UCSD-AML1 (cell line): Measurements from ENCODE around the gene CLASRP.

ENCODE experiments used
- DNase-seq: peaks from one replicate; lab custom pipeline; 2025; ENCODE audit not compliant: unreplicated experiment; lab: John Stamatoyannopoulos, UW

Gene CLASRP

DNA sequence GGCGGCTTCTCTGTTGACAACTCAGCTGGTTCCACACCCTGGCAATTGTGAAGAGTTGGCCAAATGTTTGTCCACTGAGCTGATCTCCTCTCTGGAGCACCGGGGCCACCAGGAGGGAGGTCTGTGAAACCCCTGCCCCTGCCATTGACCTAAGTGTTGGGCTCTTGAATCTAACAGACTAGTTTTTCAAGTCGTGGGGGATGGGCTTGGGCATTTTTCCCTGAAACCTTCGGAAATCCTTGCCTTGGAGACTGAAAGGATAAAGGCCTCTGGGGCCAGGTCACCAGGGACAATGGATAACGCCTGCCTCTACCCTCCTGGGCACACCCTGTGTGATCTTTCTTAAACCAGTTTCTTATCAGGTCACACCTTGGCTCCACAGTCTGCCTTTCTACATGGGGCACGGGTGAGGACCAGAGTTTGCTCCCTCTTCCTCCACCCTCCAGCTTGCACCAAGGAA lies 41.1 kb downstream of the CLASRP start:
- no peak for DNase-seq

GRCh38 chr19:45082170-45082569 lies 43.3 kb downstream of the CLASRP start:
- DNase-seq: no peak

DNA sequence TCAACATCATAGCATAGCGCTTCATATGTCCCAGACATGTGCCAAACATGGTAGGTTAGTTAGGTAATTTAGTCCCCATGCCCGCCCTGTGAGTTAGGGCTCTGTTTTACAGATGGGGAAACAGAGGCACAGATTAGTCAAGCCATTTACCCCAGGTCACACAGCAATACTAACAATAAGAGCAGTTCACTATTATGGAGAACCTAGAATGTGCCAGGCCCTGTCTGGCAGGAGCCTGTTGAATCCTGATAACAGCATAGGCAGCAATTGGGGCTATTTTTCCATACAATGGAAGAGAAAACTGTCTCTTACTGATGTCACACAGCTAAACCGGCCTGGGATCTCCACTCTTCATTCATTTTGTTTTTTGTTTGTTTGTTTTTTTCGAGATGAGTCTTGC lies 47.6 kb downstream of the CLASRP start:
- DNase-seq: no peak

- peak; percentile 82 for DNase-seq
Measured at GRCh38 chr19:45087531-45087930, 48.7 kb downstream of the CLASRP start.

- DNase-seq: no peak
Measured at GRCh38 chr19:45090034-45090433, 51.2 kb downstream of the CLASRP start.

DNA sequence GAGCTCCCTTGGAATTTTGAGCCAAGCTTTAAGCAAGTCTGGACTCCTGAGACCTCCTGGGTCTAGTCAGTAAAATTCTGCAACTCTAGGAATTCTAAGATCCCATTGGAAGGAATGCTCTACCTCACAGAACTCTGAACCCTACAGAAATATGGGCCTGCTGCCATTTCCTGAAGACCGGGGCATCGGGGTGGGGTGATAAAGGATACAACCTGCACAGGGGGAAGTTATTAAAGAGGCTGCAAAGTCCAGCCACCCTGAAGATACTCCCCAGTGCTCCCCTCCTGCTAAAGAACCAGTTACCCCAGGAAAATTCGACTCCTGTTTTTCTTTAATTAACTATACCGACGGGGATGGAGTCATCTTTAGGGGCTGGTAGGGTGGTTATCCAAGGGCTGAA lies 51.8 kb downstream of the CLASRP start:
- DNase-seq: no peak

DNA sequence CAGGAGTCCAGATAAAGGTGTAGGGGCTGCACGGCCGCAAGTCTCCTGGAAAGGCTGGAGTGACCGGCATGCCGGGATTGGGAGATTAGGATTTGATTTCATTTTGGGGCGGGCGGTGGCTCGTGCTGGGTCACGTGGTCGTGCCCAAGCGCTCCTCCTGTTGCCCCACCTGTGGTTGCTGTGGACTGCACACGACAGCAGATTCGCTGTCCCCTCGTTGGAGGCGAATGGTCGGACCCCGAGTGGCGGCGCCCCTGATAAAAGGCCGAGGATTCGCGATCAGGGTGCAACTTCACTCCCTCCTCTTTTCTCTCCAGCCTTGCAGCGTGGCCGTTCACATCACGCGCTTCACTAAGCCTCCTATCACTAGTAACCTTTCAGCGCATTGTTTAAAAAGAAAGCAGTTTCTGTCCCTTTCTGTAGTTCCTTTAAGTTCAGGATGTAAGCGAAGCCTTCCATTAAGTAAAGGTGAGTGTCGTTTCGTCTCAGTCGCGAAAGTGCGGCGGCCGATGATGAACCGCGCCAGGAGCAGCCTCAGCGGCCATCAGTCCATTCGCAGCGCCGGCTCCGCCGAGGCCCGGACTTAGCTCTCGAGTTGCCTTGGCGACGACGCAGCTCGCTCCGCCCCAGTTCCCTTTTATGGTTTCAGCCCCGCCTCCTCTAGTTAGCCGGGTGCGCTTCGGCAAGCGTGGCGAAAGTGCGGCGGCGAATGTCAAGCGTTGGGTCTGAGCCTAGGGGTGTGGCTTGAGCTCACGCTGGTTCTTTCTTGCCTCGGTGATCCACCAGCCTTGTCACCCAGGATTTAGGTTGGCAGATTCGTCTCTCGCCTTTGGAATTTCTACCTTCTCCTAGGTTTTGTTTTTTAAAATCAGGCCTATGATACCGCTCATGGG lies 52.4 kb downstream of the CLASRP start:
- no peak for DNase-seq

DNA sequence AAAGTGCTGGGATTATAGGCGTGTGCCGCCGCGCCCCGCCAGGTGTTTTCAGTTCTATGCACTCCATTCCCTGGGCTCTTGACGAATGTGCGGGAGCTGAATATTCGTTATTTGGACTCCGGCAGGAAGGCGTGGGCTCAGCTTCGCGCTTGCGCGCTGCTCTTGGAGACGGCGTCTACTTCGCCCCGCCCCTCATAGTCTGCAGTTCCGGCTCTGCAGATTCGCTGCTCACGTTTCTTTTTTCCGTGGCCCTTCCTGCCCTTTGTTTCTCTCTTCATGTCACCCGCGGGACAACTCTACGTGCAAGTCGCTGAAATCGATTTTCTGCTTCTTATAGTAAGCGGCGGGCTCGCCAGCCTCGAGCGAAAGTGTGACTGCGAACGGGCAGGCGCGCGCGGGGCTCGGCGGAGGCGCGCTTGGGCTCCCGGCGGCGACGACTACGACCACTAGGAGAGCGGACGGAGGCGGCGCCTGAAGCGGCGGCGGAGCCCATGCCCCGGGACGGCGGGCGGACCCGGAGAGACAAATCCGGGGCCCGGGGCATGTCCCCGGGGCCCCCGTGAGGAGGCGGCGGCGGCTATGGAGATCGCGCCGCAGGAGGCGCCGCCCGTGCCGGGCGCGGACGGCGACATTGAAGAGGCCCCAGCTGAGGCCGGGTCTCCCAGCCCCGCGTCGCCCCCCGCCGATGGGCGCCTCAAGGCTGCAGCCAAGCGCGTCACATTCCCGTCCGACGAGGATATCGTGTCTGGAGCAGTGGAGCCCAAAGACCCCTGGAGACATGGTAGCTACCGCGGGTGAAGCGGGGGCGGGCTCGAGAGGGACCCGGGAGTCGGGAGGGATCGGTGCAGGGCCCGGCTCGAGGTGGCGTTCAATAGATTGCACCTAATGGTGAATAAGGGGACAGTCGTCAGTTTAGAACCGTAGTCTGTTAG lies 54.2 kb downstream of the CLASRP start, which contains the start of gene PPP1R37:
TSS of gene PPP1R37 (plus strand) at position 433 of the 932 bp plus-strand sequence. CDS start at position 580, 147 bp downstream.
- DNase-seq: peak; percentile 87

- no peak for DNase-seq
Measured at GRCh38 chr19:45094137-45094536, 55.3 kb downstream of the CLASRP start.

- DNase-seq: no peak
Measured at GRCh38 chr19:45094707-45095106, 55.9 kb downstream of the CLASRP start.

- no peak for DNase-seq
Measured at GRCh38 chr19:45095496-45096413, 56.9 kb downstream of the CLASRP start.

DNA sequence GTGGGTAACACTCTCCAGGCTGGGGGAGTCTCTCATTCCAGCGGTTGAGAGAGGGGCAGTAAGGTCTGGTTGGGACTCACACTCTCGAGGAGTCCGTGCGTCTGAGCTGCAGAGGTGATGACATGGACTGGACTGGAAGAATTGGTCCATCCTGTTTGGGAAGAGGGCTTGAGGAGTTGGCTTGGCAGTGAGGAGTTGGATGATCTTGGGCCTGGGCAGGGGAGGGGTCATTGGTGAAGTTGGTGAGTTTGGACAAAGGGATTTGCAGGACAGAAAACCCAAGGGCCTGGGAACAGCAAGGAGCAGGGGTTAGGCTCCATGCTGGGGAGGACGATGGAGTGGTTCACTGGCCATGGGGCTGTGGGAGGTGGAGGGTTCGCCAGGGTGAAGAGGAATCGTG lies 57.9 kb downstream of the CLASRP start:
- no peak for DNase-seq

DNA sequence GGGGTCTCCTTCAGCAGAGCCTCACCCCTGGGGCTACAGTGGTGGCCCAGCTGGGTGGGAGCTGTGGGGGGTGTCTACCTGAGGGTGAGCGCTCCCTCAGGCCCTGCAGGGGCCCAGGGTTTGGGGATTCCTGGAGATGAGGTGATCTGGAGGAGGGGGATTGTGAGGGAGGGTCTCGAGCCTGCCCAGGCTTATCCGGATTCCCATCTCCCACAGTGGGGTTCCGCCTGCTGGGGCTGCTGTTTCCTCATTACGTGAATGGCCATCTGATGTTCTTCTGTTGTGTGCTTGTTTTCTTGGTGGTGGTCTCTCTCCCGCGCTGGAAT lies 58.6 kb downstream of the CLASRP start:
- no peak for DNase-seq

GRCh38 chr19:45097776-45098520 lies 59.1 kb downstream of the CLASRP start:
- no peak for DNase-seq

- DNase-seq: no peak
Measured at GRCh38 chr19:45098521-45099466, 59.9 kb downstream of the CLASRP start.

DNA sequence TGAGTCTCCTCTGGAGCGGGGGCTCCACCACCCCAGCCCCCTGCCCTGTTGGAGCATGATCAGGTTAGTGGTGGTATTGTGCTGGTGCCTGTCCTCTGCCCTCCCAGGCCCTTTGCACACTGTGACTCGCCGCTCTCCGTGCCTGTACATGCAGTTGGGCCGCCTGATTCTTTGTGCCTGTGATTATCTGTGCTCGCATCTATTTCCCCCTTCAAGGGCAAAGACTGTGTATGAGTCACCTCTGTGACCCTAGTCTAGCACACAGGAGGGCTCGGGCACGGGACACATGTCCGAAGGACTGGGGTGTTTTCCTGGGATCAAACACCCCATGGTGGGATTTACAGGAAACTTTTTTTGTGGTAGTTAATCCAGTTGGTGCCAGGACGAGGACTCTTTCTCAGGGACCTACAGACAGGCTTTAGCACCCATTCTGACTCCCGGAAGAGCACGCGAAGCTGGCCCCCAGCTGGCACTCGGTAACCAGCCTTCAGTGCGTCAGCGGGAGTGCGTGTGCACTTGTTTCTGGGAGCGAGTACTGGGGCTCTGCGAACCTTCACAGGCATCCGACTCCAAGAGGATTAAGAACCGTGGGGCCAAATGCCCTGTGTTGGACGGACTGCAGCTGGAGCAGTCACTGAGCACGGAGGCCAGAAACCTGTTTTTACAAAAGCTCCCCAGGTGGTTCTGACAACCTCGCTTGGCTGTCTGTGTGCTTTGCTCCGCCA lies 60.8 kb downstream of the CLASRP start:
- no peak for DNase-seq

- DNase-seq: no peak
Measured at GRCh38 chr19:45100201-45100600, 61.4 kb downstream of the CLASRP start.

DNA sequence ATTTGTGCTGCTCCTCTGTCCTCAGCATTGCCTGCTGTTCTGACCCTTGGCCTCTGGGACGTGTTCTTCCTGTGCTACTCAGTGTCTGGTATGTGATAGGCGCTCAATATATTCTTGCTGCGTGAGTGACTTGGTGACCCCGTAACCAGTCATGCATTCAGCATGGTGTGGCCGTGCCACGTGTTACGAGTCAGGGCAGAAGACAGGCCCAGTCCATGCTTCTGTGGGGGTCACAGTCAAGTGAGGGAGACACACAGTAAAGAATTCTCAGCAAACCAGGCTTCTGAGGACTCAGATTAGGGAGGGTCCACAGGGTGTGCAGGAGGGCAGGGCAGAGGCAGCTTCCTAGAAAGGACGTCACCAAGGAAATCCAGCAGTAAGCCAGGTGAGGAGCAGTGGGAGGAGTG lies 62.0 kb downstream of the CLASRP start:
- no peak for DNase-seq
